Activated T-helper 1 cell treated with anti-CD3 and anti-CD28 coated beads, Interleukin-12 subunit alpha, Interleukin-12 subunit beta, Interleukin-2, Interleukin-4 antibody, amounts not matched to agents 30 ng/mL and 10 ng/mL and 1 ng/mL, durations not matched to agents 14 hours and 24 hours and 36 hours (primary cell): ENCODE measurements around the gene SATB1. TPM values are rescaled to one million over a fixed set of nuclear protein-coding genes. Genes with fewer than 3 reads are reported as not detected.

Experiments used
- DNase-seq: peaks from one replicate; pipeline ENCODE4 v3.0.0; 2021; ENCODE audit warnings: low spot score
- H3K27ac Mint-ChIP-seq: one replicate; pipeline ENCODE4 v1.8.0; 2021; ENCODE audit warnings: mild to moderate bottlenecking, mixed read lengths
- H3K27me3 Mint-ChIP-seq: one replicate; pipeline ENCODE4 v1.8.0; 2022; ENCODE audit warnings: mild to moderate bottlenecking, moderate library complexity, mixed read lengths; ENCODE audit not compliant: insufficient read depth
- H3K36me3 Mint-ChIP-seq: one replicate; pipeline ENCODE4 v1.8.0; 2021; ENCODE audit warnings: low read depth, mixed read lengths
- H3K4me1 Mint-ChIP-seq: one replicate; pipeline ENCODE4 v1.8.0; 2021; ENCODE audit warnings: low read depth, mixed read lengths
- H3K4me3 Mint-ChIP-seq: one replicate; pipeline ENCODE4 v1.8.0; 2021; ENCODE audit warnings: mild to moderate bottlenecking, moderate library complexity, mixed read lengths
- H3K9me3 Mint-ChIP-seq: one replicate; pipeline ENCODE4 v1.8.0; 2021; ENCODE audit warnings: mixed read lengths
- intact Hi-C: fragments of 100-400 bp; cut with micrococcal nuclease; formaldehyde crosslinking; loops from one replicate; pipeline ENCODE4 v1.15.1; 2024
- total RNA-seq: library from RNA; stranded (reverse); gene quantifications from 2 replicates; pipeline ENCODE4 v1.2.3, GENCODE V29; 2022

The SATB1 gene
- total RNA-seq, 1 donor from 2014 or later: 686 TPM

DNA sequence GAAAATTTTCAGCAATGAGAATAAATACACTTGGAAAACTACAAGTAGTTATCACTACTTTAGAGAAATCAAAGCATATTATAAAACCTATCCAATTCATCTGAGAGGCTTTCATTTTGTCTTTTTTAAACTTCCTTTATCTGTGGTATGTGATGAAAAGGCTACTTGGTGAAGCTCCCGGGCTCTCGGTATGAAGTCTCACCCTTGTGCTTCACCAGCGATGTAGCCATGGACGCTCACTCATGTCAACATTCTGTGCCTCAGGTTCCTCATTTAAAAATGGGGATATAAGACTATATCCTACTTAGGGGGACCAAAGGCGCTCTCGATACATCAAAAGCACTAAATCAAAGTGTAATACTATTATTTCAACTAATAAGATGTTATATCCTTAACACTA, 14.9 kb downstream of the SATB1 start:
- Mint-ChIP-seq H3K27me3 (no peaks in the 10 kb centered on the region), H3K36me3 (peaks cover 71% of the 10 kb centered on the region), H3K27ac (peak overlapping the region; percentile 59), H3K4me3 (peak overlapping the region; percentile 62), H3K9me3 (no peaks in the 10 kb centered on the region), H3K4me1 (peaks cover 89% of the 10 kb centered on the region)
- intact Hi-C loops: loop anchor here (2.0 kb wide), 1 partner anchor 17 kb away; no protein-coding TSS in a partner anchor
- no peak for DNase-seq

GRCh38 chr3:18409266-18409665, 15.9 kb downstream of the SATB1 start:
- H3K4me3 Mint-ChIP-seq: peak overlapping the region; percentile 62
- H3K27ac Mint-ChIP-seq: peak overlapping the region; percentile 73
- no peak for DNase-seq
- peaks cover 69% of the 10 kb centered on the region for H3K36me3 Mint-ChIP-seq
- peaks cover 90% of the 10 kb centered on the region for H3K4me1 Mint-ChIP-seq
- no peaks in the 10 kb centered on the region for H3K27me3 Mint-ChIP-seq
- H3K9me3 Mint-ChIP-seq: no peaks in the 10 kb centered on the region
- intact Hi-C loops: loop anchor here (1.0 to 10.0 kb wide), 5 partner anchors 10 to 1526 kb away; partner anchors contain the start of gene EFHB

GRCh38 chr3:18405141-18405540, 20.0 kb downstream of the SATB1 start:
- no peaks in the 10 kb centered on the region for H3K27me3 Mint-ChIP-seq
- peak overlapping the region; percentile 41 for H3K4me3 Mint-ChIP-seq
- H3K9me3 Mint-ChIP-seq: no peaks in the 10 kb centered on the region
- H3K36me3 Mint-ChIP-seq: peaks cover 84% of the 10 kb centered on the region
- peaks cover 100% of the 10 kb centered on the region for H3K4me1 Mint-ChIP-seq
- intact Hi-C loops: loop anchor here (5.0 to 10.0 kb wide), 3 partner anchors 37 to 1530 kb away; partner anchors contain the start of gene EFHB
- no peak for DNase-seq
- peak overlapping the region; percentile 59 for H3K27ac Mint-ChIP-seq

GRCh38 chr3:18403061-18403460, 22.1 kb downstream of the SATB1 start:
- H3K27me3 Mint-ChIP-seq: no peaks in the 10 kb centered on the region
- intact Hi-C loops: loop anchor here (1.0 to 10.0 kb wide), 2 partner anchors 8 to 1532 kb away; partner anchors contain the start of gene EFHB
- no peaks in the 10 kb centered on the region for H3K9me3 Mint-ChIP-seq
- H3K4me1 Mint-ChIP-seq: peaks cover 100% of the 10 kb centered on the region
- peak overlapping the region; percentile 83 for H3K27ac Mint-ChIP-seq
- H3K4me3 Mint-ChIP-seq: peak overlapping the region; percentile 73
- no peak for DNase-seq
- H3K36me3 Mint-ChIP-seq: peaks cover 87% of the 10 kb centered on the region

DNA sequence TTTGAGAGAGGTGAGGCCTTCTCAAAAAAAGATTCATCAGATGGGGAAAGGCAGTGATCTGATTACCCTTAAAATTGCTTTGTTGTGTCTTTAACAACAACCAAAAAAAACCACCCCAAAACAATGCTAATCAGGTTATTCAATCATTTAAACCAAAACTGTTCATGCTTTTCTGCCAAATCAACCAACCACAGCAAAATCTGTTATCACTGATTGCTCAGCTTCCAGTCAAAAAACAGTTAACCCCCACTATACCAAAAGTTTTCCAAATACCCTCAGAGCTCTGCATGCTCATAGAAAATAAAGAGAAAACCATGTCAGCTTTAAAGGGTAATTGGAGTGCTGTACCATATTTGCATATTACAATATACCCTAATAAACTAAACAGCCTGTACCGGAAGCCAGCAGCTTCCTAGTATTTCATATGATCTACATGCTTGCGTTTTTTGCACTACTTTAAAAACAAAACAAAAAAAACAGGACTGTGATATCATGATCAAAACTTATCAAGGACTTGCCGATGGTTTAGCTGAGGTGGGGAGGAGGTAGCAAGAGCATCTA, 22.8 kb downstream of the SATB1 start:
- Mint-ChIP-seq H3K27me3 (no peaks in the 10 kb centered on the region), H3K36me3 (peaks cover 86% of the 10 kb centered on the region), H3K4me3 (peak overlapping the region; percentile 73), H3K27ac (peak overlapping the region; percentile 83), H3K4me1 (peaks cover 100% of the 10 kb centered on the region), H3K9me3 (no peaks in the 10 kb centered on the region)
- no peak for DNase-seq
- intact Hi-C loops: loop anchor here (1.0 to 10.0 kb wide), 2 partner anchors 9 to 1532 kb away; partner anchors contain the start of gene EFHB

DNA sequence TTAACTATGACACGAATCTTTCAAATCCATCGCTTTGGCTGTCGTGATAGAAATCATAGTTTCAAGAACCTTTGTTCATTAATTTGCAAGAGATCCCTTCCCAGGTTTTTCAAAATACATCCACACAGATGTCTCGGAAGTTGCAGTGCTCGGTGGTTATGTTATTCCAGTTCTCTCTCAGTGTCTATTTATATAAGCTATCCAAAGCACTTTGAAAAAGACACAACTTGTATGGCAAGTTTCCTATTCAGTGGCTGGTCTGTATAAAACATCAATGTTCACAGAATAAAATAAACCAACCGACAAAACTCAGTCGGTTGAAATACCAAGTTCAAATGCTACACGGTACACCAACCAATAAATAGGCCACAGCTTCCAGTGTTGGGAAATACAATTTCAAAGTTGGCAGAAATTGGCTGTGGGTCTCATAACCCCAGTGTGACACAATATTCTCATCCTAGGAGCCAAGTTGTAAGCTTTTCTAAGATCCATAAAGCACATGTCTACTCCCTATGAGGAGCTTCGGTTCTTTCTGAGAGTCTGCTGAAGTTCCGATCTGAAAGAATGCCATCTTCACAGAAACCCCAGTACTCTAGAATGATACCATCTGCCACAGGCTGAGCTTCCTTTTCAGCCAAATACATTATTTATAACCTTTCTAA, 23.7 kb downstream of the SATB1 start:
- peaks cover 100% of the 10 kb centered on the region for H3K4me1 Mint-ChIP-seq
- no peaks in the 10 kb centered on the region for H3K27me3 Mint-ChIP-seq
- H3K4me3 Mint-ChIP-seq: peak overlapping the region; percentile 73
- intact Hi-C loops: loop anchor here (10.0 kb wide), 1 partner anchor 1533 kb away; the partner anchor contains the start of gene EFHB
- DNase-seq: no peak
- peak overlapping the region; percentile 83 for H3K27ac Mint-ChIP-seq
- no peaks in the 10 kb centered on the region for H3K9me3 Mint-ChIP-seq
- H3K36me3 Mint-ChIP-seq: peaks cover 89% of the 10 kb centered on the region

DNA sequence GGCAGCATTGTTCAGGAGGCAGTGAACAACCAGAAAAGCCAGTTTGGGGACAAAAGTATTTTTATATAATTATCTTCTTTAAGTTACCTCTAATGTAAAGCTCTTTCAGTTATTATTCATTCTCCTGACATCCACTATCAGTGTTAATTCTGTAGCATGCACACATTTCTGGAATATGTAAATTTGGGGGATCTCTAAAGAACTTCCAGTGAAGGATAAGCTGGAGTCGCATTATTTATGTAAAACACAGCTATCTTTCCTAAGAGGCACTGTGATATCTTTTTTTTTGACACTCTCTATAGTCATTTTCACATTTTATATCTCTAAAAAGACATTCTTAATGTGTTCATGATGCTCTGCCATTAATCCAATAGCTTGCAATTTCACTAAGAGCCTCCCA, 26.7 kb downstream of the SATB1 start:
- no peak for DNase-seq
- Mint-ChIP-seq H3K4me3 (no peak overlapping the region), H3K27ac (peak overlapping the region; percentile 59), H3K9me3 (no peaks in the 10 kb centered on the region), H3K4me1 (peaks cover 93% of the 10 kb centered on the region), H3K36me3 (peaks cover 87% of the 10 kb centered on the region), H3K27me3 (no peaks in the 10 kb centered on the region)
- intact Hi-C loops: no loop called here

- Mint-ChIP-seq H3K36me3 (peaks cover 85% of the 10 kb centered on the region), H3K9me3 (no peaks in the 10 kb centered on the region), H3K4me3 (no peak overlapping the region), H3K27me3 (no peaks in the 10 kb centered on the region), H3K27ac (no peak overlapping the region), H3K4me1 (peaks cover 93% of the 10 kb centered on the region)
- intact Hi-C loops: no loop called here
- no peak for DNase-seq
Measured at GRCh38 chr3:18396428-18396827, 28.7 kb downstream of the SATB1 start.

- no peak for DNase-seq
- no peaks in the 10 kb centered on the region for H3K27me3 Mint-ChIP-seq
- peak overlapping the region; percentile 24 for H3K4me3 Mint-ChIP-seq
- H3K4me1 Mint-ChIP-seq: peaks cover 87% of the 10 kb centered on the region
- H3K9me3 Mint-ChIP-seq: no peaks in the 10 kb centered on the region
- intact Hi-C loops: loop anchor here (1.0 to 5.0 kb wide), 2 partner anchors 8 to 593 kb away; no protein-coding TSS in a partner anchor
- H3K36me3 Mint-ChIP-seq: peaks cover 74% of the 10 kb centered on the region
- peak overlapping the region; percentile 71 for H3K27ac Mint-ChIP-seq
Measured at GRCh38 chr3:18394384-18394995, 30.6 kb downstream of the SATB1 start.

DNA sequence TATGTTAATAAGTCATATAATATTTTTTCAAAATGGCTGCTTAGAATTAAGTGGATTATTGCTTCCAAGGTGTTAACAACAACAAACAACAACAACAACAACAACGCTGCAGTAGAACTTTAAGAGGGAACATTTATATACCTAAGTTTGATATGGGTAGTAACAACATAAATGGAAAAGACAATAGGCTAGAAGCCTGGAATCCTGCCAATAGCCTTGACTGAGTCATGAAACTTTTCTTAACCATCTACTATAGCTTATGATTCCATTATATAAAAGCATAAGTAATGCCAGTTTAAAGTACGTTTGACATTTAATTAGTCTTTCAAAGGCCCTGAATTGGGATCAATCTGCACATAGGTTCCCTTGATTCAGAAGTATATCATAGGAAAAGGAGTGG, 31.2 kb downstream of the SATB1 start:
- intact Hi-C loops: loop anchor here (1.0 to 5.0 kb wide), 4 partner anchors 8 to 593 kb away; no protein-coding TSS in a partner anchor
- Mint-ChIP-seq H3K27ac (peak overlapping the region; percentile 71), H3K36me3 (peaks cover 72% of the 10 kb centered on the region), H3K4me1 (peaks cover 84% of the 10 kb centered on the region), H3K27me3 (no peaks in the 10 kb centered on the region), H3K9me3 (no peaks in the 10 kb centered on the region), H3K4me3 (peak overlapping the region; percentile 24)
- no peak for DNase-seq

DNA sequence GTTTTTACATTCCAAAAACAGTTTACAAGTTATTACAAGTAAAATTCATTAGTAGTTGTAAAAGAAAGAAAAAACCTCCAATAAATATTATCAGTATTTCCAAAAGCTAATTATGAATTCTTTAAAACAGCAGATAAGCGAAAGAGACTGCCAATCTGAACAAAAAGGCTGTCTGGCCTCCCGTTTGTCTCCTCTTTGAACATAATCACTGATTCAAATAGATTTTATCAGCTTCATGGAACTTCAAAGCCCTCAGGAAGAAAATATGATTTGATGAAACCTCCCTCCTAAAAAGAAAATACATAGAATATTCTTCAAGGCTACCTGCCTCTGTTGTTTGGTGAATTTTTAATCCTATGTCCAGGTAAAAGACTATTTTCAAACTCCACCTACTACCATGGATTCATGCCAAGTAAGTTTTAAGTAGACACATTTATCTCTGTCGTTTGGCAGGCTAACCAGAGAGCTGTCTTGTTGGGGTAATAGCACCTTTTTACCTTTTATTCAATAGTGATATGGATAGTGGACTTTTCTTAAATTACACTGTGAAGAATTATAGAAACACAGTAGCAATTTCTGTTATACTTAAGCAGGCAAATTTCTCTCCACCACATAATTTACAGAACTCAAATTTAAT, 35.0 kb downstream of the SATB1 start:
- Mint-ChIP-seq H3K27me3 (no peaks in the 10 kb centered on the region), H3K36me3 (peaks cover 65% of the 10 kb centered on the region), H3K27ac (peak overlapping the region; percentile 24), H3K9me3 (no peaks in the 10 kb centered on the region), H3K4me1 (peaks cover 81% of the 10 kb centered on the region), H3K4me3 (no peak overlapping the region)
- intact Hi-C loops: loop anchor here (5.0 kb wide), 1 partner anchor 597 kb away; no protein-coding TSS in a partner anchor
- no peak for DNase-seq

DNA sequence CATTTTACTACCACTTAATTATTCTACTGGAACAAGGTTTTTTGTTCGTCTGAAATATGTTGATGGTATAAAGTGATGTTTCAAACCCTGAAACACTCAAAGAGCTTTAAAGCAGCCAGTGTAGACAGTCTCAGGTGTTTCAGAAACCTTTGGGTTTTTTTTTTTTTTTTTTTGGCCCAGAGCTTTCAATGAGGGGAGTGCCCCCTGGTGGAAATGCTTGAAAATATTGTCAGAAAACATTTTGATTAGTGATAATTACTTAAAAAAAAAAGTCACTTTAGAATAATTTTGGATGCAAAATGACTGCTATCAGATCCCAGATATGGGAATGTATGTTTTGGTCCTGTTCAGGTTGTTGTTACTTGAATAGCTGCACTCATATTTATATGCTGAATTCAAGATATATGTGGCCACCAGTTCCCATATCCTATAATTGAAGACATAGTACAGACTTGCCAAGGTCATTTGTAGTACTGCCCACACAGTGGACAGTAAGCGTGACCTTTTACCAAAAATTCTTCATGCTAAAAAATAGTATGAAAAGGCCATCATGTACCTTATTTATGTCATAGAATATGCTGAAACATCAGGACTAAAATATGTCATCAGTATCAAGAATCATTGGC, 35.9 kb downstream of the SATB1 start:
- Mint-ChIP-seq H3K27ac (no peak overlapping the region), H3K9me3 (no peaks in the 10 kb centered on the region), H3K36me3 (peaks cover 62% of the 10 kb centered on the region), H3K27me3 (no peaks in the 10 kb centered on the region), H3K4me3 (no peak overlapping the region), H3K4me1 (peaks cover 81% of the 10 kb centered on the region)
- intact Hi-C loops: loop anchor here (1.0 to 5.0 kb wide), 2 partner anchors 33 to 369 kb away; no protein-coding TSS in a partner anchor
- DNase-seq: no peak
